ENCODE results near the gene SARS2. TPM values are rescaled to one million over a fixed set of nuclear protein-coding genes. Genes with fewer than 3 reads are reported as not detected.

Gene SARS2
- total RNA-seq, 1 experiment from 2014 or later, result 57.4 TPM

GRCh38 chr19:38952395-38953165 is 22.0 kb upstream of the SARS2 start:
- peak; percentile 64 for TF ChIP-seq CTCF (conservative IDR thresholded peaks at IDR 0.05)

More at GRCh38 chr19:38952395-38953165, 22.0 kb upstream of the SARS2 start:
- no peak overlapping the region for H3K14ac ChIP-seq (ENCODE audit: insufficient read depth, low read length)
- peaks cover 9% of the 10 kb centered on the region for H3K27me3 Mint-ChIP-seq (ENCODE audit: low read depth)
- no peak overlapping the region for H3K56ac ChIP-seq (ENCODE audit: insufficient read length, low read depth, low read length)
- peak overlapping the region in 1 of 3 experiments; percentile 48; a peak in 4 of 7 replicates for H3K27ac Mint-ChIP-seq
- DNase-seq, result peak; percentile 50
- H3K79me1 ChIP-seq (ENCODE audit: insufficient read depth, low read depth, low read length, poor library complexity, severe bottlenecking), result no peaks in the 10 kb centered on the region
- no peak overlapping the region for H2AK5ac ChIP-seq (ENCODE audit: insufficient read length, low read length)
- H3K4ac ChIP-seq (ENCODE audit: low read depth, low read length), result no peak overlapping the region
- no peak overlapping the region for H3K27ac ChIP-seq (ENCODE audit: insufficient read length, low read depth, low read length)
- no peak overlapping the region for H2BK20ac ChIP-seq (ENCODE audit: low read depth, low read length, poor library complexity, severe bottlenecking)
- H2BK12ac ChIP-seq (ENCODE audit: insufficient read length, low read depth, low read length), result no peak overlapping the region
- H3K9me3 Mint-ChIP-seq, result no peaks in the 10 kb centered on the region; a peak in 1 of 5 replicates
- no peaks in the 10 kb centered on the region for H3K23me2 ChIP-seq (ENCODE audit: insufficient read length, low read depth, low read length, poor library complexity, severe bottlenecking)
- H2BK15ac ChIP-seq (ENCODE audit: low read depth, low read length), result no peak overlapping the region
- no peak overlapping the region for H2BK5ac ChIP-seq (ENCODE audit: insufficient read length, low read length)
- H3K36me3 Mint-ChIP-seq (ENCODE audit: insufficient read depth in 1 of 3, low read depth in 3 of 3), result peaks cover 5 to 25% (median 24%) of the 10 kb centered on the region in 3 experiments; a peak in 5 of 7 replicates
- 0 out of 5 replicates have a peak overlapping the region, but pooled peaks of 1 of the 2 experiments have one; percentile 2 for H3K4me3 Mint-ChIP-seq
- H3K9me3 ChIP-seq (ENCODE audit: control insufficient read depth, low read depth, low read length), result no peaks in the 10 kb centered on the region
- no peak overlapping the region for H3K4me2 ChIP-seq (ENCODE audit: insufficient read depth, insufficient read length, low read length)
- H4K5ac ChIP-seq (ENCODE audit: insufficient read length, low read depth, low read length), result no peak overlapping the region
- H3T11ph ChIP-seq (ENCODE audit: low read length), result no peak overlapping the region
- H3K79me2 ChIP-seq (ENCODE audit: insufficient read depth, low read length), result no peaks in the 10 kb centered on the region
- H2AFZ ChIP-seq (ENCODE audit: low read length), result no peak overlapping the region
- H3K4me1 Mint-ChIP-seq, result peaks cover 16% of the 10 kb centered on the region in 2 experiments
- no peak overlapping the region for H4K8ac ChIP-seq (replicated peaks; ENCODE audit: insufficient read length, low read depth, low read length)
- H3K9ac ChIP-seq (ENCODE audit: extremely low read depth, insufficient read length, low read length), result no peak overlapping the region
- no peaks in the 10 kb centered on the region for H3K27me3 ChIP-seq (ENCODE audit: insufficient read depth, low read length)
- no peak overlapping the region for H2BK120ac ChIP-seq (ENCODE audit: low read depth, low read length, poor library complexity, severe bottlenecking)
- H3K4me1 ChIP-seq (ENCODE audit: insufficient read depth, low read length), result no peaks in the 10 kb centered on the region; the same call in 1 of the 2 replicates
- WGBS (ENCODE audit: extremely low coverage, insufficient read length, low lambda C conversion rate), result no CpG with 5 or more reads among the region's 13 CpGs
- no peaks in the 10 kb centered on the region for H4K20me1 ChIP-seq (ENCODE audit: control insufficient read depth, insufficient read depth, insufficient read length)
- H3K23ac ChIP-seq (ENCODE audit: insufficient read length, low read depth, low read length), result no peak overlapping the region
- H4K91ac ChIP-seq (ENCODE audit: insufficient read length, low read depth, low read length), result no peak overlapping the region
- no peak overlapping the region for H3K18ac ChIP-seq (ENCODE audit: insufficient read length, low read depth, low read length)
